ENCODE measurements around the gene SLC1A4. TPM values are rescaled to one million over a fixed set of nuclear protein-coding genes. Genes with fewer than 3 reads are reported as not detected.
A peak's percentile ranks its signal among the peaks of the same experiment; 100 is the strongest.

Gene SLC1A4
- total and polyA plus RNA-seq, 3 donors from 2014 or later, result 14.3 to 28.5 (median 17.8) TPM

DNA sequence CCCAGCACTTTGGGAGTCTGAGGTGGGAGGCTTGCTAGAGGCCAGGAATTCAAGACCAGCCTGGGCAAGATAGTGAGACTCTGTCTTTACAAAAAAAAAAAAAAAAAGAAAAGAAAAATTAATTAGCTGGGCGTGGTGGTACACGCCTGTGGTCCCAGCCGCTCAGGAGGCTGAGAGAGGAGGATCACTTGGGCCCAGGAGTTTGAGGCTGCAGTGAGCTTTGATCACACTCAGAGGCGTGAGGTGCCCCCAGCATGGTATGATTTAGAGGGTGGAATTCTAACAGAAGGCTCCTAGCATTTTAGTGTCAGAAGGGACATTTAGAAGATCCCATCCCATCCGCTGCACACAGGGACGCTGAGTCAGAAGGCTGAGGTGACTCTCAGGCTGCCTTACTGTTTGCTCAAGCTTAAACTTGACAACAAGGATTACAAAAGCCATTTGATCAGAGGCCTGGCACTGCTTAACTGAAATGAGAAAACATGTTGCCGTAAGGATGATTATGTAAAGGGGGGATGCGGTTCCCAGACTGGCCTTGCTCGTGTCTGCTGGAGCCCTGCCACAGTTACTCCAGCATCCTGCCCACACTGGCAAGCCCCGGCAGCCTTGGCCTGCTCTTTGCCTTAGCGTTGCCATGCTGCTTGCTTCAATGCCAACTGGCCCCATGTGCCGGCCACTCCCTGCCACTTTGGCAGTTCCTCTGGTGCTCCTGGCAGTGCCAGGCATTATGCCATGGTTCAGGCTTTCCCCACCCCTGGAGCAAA, 45.6 kb upstream of the SLC1A4 start:
- DNase-seq, result peak; percentile 53
- TF ChIP-seq POLR2A (IDR thresholded peaks at IDR 0.05), result no peak
- TF ChIP-seq, protein P1, sequence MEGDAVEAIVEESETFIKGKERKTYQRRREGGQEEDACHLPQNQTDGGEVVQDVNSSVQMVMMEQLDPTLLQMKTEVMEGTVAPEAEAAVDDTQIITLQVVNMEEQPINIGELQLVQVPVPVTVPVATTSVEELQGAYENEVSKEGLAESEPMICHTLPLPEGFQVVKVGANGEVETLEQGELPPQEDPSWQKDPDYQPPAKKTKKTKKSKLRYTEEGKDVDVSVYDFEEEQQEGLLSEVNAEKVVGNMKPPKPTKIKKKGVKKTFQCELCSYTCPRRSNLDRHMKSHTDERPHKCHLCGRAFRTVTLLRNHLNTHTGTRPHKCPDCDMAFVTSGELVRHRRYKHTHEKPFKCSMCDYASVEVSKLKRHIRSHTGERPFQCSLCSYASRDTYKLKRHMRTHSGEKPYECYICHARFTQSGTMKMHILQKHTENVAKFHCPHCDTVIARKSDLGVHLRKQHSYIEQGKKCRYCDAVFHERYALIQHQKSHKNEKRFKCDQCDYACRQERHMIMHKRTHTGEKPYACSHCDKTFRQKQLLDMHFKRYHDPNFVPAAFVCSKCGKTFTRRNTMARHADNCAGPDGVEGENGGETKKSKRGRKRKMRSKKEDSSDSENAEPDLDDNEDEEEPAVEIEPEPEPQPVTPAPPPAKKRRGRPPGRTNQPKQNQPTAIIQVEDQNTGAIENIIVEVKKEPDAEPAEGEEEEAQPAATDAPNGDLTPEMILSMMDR (IDR thresholded peaks at IDR 0.05), result no peak
- Histone ChIP-seq H3K9me3 (no peaks in the 10 kb centered on the region), H3K4me1 (peaks cover 9% of the 10 kb centered on the region), H3K36me3 (ENCODE audit: low read depth, missing control alignments) (no peaks in the 10 kb centered on the region), H3K27me3 (no peaks in the 10 kb centered on the region), H3K27ac (no peak overlapping the region), H3K4me3 (no peak overlapping the region)
- 72% methylated on average over 11 to 12 of the region's 12 CpGs for WGBS, 2 donors
- intact Hi-C loops (cut with DNase I; ENCODE audit: low total_unique reads), result no loop called here

DNA sequence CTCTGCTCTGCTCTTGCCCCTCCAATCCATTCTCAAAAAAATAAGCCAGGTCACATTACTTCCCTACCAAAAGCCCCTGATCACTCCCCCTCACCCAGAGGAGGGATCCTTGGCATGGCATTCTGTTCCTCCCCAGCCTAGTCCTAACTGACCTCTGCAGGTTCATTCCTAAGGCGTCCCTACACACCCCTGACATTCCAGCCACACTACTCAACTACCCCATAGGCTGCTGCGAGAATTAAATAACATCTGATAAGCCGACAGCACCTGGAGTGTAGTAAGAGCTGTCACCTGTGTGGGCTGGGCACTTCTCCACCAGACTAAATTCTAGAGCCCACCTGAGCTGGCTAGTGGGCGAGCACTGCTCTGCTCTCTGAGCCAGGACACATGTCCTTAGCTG, 44.7 kb upstream of the SLC1A4 start:
- no peak overlapping the region for H3K27ac ChIP-seq
- intact Hi-C loops (cut with DNase I; ENCODE audit: low total_unique reads), result no loop called here
- H3K4me1 ChIP-seq, result peaks cover 9% of the 10 kb centered on the region
- H3K4me3 ChIP-seq, result no peak overlapping the region
- 88 to 97% methylated on average over 4 of the region's 4 CpGs for WGBS, 2 donors
- no peaks in the 10 kb centered on the region for H3K27me3 ChIP-seq
- no peak for DNase-seq
- TF ChIP-seq POLR2A (IDR thresholded peaks at IDR 0.05), result no peak
- TF ChIP-seq, protein P1 (IDR thresholded peaks at IDR 0.05), result no peak
- no peaks in the 10 kb centered on the region for H3K36me3 ChIP-seq (ENCODE audit: low read depth, missing control alignments)
- H3K9me3 ChIP-seq, result no peaks in the 10 kb centered on the region

DNA sequence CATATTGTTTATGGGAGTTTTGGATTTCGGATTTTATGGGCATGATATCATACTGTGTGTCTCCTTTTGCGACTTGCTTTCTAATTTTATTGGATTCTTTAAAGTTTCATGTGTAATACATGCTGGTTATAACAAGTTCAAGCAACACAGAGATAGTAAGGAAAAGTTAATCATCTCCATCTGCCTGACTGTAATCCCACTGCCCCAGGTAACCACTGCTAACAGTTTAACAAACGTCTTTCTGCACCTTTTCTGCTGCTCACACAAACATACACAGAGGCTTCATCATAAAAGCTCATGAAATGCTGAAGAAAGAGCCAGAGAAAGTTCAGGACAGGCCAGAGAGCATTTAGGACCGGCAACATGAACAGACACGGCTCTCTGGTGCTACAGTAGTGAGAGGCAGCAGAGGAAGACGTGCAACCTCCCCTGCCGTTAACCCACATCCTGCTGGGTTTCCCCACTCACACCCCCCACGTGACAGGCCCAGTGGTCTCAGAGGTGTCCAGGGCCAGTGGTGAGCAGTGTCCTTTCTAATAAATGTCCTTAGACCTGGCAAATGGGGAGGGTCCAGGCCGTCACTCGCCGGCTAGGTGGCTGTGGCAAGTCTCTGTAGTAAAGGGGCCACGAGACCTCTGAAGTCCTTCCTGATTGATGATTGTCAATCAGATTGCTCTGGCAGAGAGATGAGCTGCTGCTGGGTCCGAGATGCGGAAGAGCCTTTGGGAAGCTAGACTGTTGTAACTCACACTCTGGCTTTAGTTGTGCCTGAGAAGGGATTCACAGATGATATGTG, 43.0 kb upstream of the SLC1A4 start:
- TF ChIP-seq, protein P1 (IDR thresholded peaks at IDR 0.05), result no peak
- TF ChIP-seq POLR2A (IDR thresholded peaks at IDR 0.05), result no peak
- Histone ChIP-seq H3K27me3 (no peaks in the 10 kb centered on the region), H3K9me3 (no peaks in the 10 kb centered on the region), H3K4me1 (peaks cover 9% of the 10 kb centered on the region), H3K36me3 (ENCODE audit: low read depth, missing control alignments) (no peaks in the 10 kb centered on the region), H3K4me3 (no peak overlapping the region), H3K27ac (peak overlapping the region; percentile 13 to 33)
- WGBS, 2 donors, result 50 to 54% methylated on average over 10 to 14 of the region's 14 CpGs
- intact Hi-C loops (cut with DNase I; ENCODE audit: low total_unique reads), result no loop called here
- no peak for DNase-seq

DNA sequence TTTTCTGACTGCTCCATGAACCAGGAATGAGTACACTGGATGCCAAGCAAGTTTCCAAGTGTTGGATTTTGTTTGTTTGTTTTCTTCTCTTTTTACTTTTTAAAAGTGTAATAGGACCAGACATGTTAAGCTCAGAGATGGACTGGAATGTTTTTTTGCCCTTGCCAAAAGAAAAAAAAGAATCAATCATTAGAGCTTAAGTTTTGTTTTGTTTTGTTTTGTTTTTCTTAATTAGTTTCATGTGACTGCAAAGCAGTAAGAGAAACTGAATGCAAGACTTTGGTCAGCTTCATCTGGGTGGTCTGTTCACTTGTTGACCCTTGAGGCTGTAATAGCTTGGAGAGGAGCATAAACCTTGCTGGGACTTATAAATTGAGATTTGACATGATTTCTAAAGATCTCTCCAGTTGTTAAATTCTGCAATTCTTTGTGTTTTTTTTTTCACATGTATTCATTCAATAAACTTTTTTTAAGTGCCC, 42.4 kb upstream of the SLC1A4 start:
- H3K9me3 ChIP-seq, result no peaks in the 10 kb centered on the region
- intact Hi-C loops (cut with DNase I; ENCODE audit: low total_unique reads), result no loop called here
- DNase-seq, result no peak
- H3K27ac ChIP-seq, result peak overlapping the region in 1 of 2 donors; percentile 34
- H3K27me3 ChIP-seq, result no peaks in the 10 kb centered on the region
- H3K4me1 ChIP-seq, result peaks cover 9% of the 10 kb centered on the region
- no peak overlapping the region for H3K4me3 ChIP-seq
- no peaks in the 10 kb centered on the region for H3K36me3 ChIP-seq (ENCODE audit: low read depth, missing control alignments)
- TF ChIP-seq, protein P1 (IDR thresholded peaks at IDR 0.05), result no peak
- no peak for TF ChIP-seq POLR2A (IDR thresholded peaks at IDR 0.05)

All from testis (tissue), 3 donors.